ENCODE measurements around the gene PRKD2.

PRKD2 gene

DNA sequence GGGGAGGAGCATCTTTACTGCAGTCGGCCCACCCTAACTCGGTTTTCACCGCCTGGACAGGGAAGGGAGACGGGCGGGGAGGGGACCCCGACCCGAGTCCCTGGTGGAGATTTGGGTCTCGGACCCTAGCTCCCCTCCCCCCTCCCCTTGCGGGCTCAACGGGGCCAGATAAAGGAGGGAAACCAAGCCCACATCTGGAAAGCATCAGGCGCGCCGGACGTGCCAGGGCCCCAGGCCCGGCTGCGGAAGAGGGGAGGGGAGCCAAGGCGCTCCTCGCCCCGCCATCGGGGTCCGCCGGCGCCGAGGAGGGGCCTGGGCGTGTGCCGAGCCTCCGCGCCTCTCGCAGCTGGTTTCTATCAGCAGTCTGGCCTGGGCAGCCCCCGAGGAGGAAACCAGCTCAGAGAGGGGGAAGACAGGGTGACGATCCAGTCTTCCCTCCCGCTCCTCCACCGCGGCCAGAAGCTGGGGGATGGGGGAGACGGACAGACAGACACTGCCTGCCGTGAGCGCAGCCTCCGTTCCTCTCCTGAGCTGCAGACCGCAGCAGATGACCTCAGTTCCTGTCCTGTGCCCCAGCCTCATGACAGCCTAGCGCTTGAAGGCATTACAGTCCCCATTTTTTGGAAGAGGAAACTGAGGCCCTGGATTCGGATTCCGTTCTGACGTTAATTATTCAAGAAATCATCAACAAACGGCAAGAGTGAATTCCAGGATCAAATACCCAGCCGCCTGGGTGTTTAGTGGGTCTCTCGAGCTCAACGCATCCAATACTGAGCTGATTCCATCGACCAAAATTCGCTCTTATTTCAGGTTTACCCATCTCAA is 77.3 kb downstream of the PRKD2 start:
- TF ChIP-seq, protein P1, sequence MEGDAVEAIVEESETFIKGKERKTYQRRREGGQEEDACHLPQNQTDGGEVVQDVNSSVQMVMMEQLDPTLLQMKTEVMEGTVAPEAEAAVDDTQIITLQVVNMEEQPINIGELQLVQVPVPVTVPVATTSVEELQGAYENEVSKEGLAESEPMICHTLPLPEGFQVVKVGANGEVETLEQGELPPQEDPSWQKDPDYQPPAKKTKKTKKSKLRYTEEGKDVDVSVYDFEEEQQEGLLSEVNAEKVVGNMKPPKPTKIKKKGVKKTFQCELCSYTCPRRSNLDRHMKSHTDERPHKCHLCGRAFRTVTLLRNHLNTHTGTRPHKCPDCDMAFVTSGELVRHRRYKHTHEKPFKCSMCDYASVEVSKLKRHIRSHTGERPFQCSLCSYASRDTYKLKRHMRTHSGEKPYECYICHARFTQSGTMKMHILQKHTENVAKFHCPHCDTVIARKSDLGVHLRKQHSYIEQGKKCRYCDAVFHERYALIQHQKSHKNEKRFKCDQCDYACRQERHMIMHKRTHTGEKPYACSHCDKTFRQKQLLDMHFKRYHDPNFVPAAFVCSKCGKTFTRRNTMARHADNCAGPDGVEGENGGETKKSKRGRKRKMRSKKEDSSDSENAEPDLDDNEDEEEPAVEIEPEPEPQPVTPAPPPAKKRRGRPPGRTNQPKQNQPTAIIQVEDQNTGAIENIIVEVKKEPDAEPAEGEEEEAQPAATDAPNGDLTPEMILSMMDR (IDR thresholded peaks at IDR 0.05; ENCODE audit: borderline replicate concordance, control extremely low read depth, extremely low read depth, insufficient read depth, missing control alignments) = no peak
- in situ Hi-C loops (cut with MboI; ENCODE audit: low sequenced_read_pairs, unreplicated experiment) = no loop called here
- peak; percentile 58 for DNase-seq (ENCODE audit: low spot score)

DNA sequence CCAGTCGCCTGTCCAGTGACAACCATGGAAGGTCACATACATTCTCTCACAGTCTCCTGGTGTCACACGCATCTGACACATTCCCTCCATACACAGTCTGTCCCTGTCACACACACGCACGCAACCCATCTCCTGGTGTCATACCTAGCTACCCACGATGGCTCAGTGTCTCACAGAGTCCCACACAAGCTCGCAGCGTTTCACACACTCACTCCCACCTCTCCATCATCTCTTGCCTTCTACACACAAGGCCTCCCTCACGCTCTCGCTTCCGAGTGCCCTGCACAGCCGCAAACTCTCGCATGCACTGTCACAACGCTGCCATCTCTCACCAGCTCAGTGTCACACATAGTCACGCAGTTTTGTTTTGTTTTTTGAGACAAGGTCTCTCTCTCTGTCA is 79.7 kb downstream of the PRKD2 start:
- no peak for DNase-seq (ENCODE audit: low spot score)
- in situ Hi-C loops (cut with MboI; ENCODE audit: low sequenced_read_pairs, unreplicated experiment) = no loop called here
- TF ChIP-seq, protein P1 (IDR thresholded peaks at IDR 0.05; ENCODE audit: borderline replicate concordance, control extremely low read depth, extremely low read depth, insufficient read depth, missing control alignments) = no peak

DNA sequence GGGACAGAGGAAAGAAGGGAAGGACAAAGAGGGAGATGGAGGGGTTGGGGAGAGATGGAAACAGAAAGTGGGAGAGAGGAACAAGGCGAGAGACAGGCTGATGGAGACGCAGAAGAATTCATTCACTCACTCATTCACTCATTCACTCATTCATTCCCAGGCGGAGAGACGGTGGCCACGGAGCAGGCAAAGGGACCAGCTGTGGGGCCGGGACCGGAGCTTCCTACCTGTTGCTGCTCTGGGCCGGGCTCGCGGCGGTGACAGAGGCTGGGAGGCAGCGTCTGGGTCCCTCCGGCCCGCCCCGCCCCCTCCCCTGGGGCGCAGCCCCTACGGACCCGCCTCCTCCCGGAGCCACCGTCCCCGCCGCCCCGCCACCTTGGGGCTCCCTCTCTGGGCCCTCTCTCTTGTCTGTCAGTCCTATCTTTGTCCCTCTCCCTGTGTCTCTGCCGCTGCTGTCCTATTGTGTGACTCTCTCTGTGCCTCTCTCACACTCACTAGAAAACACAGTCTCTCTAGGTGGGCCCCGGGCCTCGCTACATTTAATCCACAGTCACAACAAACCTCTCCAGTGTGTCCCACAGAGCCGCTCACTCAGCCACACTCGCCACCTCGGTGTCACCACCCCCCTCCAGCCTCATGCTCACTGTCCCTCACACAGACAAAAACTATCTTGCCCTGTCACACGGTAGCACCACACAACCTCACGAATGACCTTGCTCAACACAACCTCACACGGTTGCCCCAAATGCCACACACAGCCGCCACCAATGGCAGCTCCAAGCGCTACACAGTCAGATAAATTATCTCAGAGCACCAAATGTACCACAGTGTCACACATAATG is 80.8 kb downstream of the PRKD2 start, which contains the start of gene GNG8:
GNG8 (minus strand) TSS at position 283 of the 842 bp plus-strand sequence. CDS start 1,520 bp downstream, outside the sequence.
- DNase-seq (ENCODE audit: low spot score) = no peak
- TF ChIP-seq, protein P1 (IDR thresholded peaks at IDR 0.05; ENCODE audit: borderline replicate concordance, control extremely low read depth, extremely low read depth, insufficient read depth, missing control alignments) = no peak
- in situ Hi-C loops (cut with MboI; ENCODE audit: low sequenced_read_pairs, unreplicated experiment) = no loop called here

DNA sequence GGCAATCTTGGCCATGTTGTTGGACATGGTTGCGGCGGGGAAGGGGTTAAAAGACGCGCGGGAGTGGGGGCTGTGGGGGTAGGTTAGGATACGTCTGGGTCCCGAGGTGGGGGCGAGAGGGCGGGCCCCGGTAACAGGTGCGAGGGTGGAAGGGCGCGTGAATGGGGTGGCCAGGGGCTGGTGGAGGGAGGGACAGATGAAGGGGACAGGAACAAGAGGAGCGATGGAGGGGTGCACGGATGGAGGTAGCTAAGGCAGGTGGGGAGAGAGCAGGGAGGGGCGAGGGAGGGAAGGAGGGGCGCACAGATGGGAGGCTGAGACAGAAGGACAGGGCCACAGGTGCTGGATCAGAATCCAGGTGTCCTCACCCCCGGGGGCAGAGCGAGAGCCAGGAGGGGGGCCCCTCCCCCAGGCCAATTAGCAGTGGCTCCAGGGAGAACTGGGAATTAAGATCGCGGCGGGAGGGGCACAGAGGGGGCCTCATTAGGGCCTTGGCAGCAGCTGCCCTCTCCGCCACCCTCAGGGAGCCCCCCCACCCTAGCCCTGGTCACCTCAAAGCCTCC is 82.2 kb downstream of the PRKD2 start:
- TF ChIP-seq, protein P1 (IDR thresholded peaks at IDR 0.05; ENCODE audit: borderline replicate concordance, control extremely low read depth, extremely low read depth, insufficient read depth, missing control alignments) = no peak
- no peak for DNase-seq (ENCODE audit: low spot score)
- in situ Hi-C loops (cut with MboI; ENCODE audit: low sequenced_read_pairs, unreplicated experiment) = no loop called here

DNA sequence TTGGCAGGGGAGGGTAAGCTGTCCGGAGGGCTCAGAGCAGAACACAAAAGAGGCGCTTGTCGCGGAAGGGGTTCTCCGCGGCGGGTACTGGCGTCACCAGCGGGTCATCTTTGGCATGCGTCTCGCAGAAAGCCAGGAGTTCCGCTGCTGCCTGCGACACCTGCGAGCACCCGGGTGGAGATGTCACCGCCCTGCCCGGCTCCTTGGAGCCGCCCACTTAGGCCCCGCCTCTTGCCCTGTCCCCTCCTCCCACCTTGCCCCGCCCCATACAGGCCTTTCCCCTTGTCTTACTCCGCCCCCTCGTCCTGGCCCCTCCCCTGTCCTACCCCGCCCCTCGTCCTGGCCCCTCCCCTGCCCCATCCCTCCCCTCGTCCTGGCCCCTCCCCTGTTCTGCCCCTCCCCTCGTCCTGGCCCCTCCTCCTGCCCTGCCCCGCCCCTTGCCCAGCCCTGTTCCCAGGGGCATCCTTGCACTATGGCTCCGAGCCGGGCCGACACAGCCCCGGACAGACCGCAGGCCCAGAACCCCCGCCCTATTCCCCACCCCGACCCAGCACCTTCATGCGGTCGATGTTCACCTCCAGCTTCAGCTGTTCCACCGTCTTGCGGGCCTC is 82.8 kb downstream of the PRKD2 start:
- TF ChIP-seq, protein P1 (IDR thresholded peaks at IDR 0.05; ENCODE audit: borderline replicate concordance, control extremely low read depth, extremely low read depth, insufficient read depth, missing control alignments) = no peak
- peak; percentile 98 for DNase-seq (ENCODE audit: low spot score)
- in situ Hi-C loops (cut with MboI; ENCODE audit: low sequenced_read_pairs, unreplicated experiment) = no loop called here

DNA sequence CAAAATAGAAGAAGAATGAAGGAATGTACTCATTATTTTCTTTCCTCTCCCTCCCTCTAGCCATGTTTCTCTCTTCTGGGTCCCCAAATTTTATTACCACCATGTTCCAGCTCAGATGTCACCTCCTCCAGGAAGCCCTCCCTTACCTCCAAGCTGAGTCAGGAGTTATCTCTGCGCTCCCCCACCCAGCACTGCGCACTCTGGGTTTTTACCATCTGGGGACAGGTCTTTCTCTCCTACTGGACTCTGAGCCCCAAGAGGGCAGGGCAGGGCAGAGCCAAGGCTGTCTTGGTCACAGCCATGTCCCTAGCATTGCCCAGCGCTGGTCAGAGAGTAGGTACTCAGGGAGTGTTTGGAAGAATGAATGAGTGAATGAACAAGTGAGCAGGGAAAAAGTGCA is 83.8 kb downstream of the PRKD2 start:
- TF ChIP-seq, protein P1 (IDR thresholded peaks at IDR 0.05; ENCODE audit: borderline replicate concordance, control extremely low read depth, extremely low read depth, insufficient read depth, missing control alignments) = no peak
- in situ Hi-C loops (cut with MboI; ENCODE audit: low sequenced_read_pairs, unreplicated experiment) = no loop called here
- DNase-seq (ENCODE audit: low spot score) = no peak
